Activated CD8-positive, alpha-beta memory T cell treated with anti-CD3 and anti-CD28 coated beads for 36 hours (primary cell): Measurements from ENCODE around the gene TPO. TPM values are rescaled to one million over a fixed set of nuclear protein-coding genes. Genes with fewer than 3 reads are reported as not detected.

Experiments used
- CTCF ChIA-PET: fragments of 350-600 bp; sonication (Branson Sonifier 250); formaldehyde crosslinking; loops from one replicate; lab custom pipeline; 2021; ENCODE audit warnings: antibody characterized with exemption; lab: Charles Lee
- POLR2A ChIA-PET: fragments of 350-600 bp; sonication (Branson Sonifier 250); formaldehyde crosslinking; loops from one replicate; lab custom pipeline; 2021; ENCODE audit warnings: antibody characterized with exemption; lab: Charles Lee
- total RNA-seq, 2 experiments: library from RNA; stranded (reverse); gene quantifications; one replicate each; pipeline ENCODE4 v1.2.3, GENCODE V29; 2021

The TPO gene
- total RNA-seq, 2 experiments from 2014 or later: not detected

GRCh38 chr2:1588051-1588977 is 175.1 kb downstream of the TPO start:
- ChIA-PET POLR2A (no interaction called here), CTCF (no interaction called here)

GRCh38 chr2:1588978-1589621 is 175.8 kb downstream of the TPO start:
- POLR2A ChIA-PET: no interaction called here
- CTCF ChIA-PET: no interaction called here

DNA sequence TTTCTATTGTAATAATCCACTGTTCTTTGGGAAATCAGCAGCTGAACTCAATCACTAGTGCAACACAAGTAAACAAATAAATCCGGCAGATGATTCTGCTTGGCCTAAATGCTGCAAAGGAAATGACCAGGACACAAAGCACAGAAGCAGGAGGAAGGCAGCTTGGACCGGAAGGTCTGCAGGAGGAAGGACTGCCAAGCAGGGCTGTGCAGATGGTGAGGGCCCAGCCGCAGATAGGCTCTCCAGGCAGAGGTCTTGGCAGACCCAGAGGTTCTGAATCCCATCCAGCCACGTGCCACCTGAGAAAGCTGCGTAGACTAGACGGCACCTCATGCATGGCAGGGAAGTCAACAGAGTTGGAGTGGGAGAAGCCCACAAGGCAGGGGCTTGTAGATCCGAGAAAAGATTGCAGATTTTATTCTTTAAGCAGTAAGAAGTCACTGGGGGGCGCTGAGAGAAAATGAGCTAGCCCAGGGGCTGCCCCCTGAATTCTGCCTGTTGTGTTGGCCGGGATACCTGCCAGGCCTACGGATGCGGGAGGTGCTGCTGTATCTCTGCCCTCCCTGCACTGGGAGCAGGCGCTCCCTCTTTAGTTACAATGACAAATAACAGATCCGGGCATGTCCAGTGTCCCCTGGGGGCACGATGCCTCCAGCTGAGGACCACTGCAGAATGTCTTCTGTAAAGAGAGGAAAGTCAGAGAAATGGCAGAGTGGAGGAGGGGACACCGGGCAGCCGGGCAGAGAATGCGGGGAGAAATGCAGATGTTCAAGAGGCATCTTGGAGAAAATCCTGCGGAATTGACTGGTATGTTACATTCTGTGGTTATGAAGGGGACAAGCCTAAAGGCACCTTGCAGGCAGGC is 177.6 kb downstream of the TPO start:
- ChIA-PET POLR2A (no interaction called here), CTCF (no interaction called here)

DNA sequence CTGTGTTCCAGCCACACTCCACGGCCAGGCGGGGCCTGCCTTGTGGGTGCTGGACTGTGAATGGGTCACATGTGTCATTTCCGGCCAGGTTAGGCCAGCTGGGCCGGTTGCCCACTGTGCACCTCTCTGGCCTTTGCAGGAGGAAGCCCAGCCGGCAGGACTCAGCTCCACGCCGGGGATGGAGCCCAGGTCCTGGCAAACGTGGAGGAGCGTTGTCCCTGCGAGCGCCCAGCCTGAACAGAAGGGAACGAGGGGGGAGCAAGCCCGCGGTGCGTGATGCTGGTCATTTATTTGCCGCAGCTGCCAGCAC is 178.2 kb downstream of the TPO start:
- POLR2A ChIA-PET: no interaction called here
- CTCF ChIA-PET: no interaction called here
